ELF-1 (cell line): Measurements from ENCODE around the gene MRC1.
A peak's percentile ranks its signal among the peaks of the same experiment; 100 is the strongest.

ENCODE experiments used
- DNase-seq: peaks from one replicate; pipeline ENCODE4 v3.0.0-alpha.2; 2016; ENCODE audit warnings: low read depth, low spot score

Gene MRC1

DNA sequence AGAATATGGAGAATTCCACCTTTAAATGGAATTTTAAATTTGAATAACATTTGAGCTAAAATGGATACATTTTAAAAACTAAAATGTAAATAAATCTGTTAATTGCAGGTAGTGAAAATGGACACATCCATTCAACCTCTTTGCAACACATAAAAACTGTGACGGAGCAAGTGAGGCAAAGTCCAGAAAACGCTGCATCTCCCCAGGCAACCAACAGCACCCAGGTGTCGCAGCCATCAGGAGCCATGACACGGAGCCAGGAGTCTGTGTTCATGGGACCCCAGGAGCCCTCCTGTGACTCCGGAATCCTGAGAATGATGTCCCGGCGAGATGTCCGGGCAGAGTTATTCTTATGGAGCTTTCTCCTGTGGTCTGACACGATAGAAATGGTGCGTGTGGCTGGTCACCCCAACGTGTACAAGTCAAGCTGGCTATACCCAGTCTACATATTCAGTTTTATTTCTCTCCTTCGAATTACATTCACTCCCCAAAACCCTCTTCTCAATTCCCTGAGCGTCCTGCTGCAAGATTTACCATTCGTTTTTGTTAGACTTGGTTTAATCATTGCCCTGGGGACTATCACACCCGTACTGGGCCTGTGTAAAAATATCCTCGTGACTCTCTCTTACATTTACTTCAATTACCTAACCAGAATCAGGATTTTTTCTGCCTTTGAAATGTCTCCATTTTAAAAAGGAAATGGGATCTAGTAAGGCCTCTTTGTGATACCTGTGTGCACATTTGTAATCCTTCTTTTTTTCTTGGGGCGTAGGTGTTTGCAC lies 13.1 kb upstream of the MRC1 start:
- no peak for DNase-seq

DNA sequence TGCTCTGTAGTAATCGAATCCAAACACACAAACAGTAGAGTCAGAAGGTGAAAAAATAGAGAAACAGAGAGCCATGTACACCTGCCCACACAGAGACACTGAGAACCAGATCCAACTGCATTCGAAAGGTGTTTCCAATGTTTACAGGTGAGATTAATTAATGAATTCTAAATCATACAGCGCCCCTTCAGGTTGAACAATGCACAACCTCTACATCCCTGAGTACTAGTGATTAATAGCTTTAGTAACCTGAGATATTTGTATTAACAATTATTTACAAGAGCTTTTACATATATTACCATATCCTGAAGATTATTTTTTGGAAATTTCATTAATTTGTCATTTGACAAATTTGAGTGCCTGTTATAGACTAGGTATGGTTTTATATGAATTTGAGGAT lies 7.6 kb upstream of the MRC1 start:
- DNase-seq, result no peak

DNA sequence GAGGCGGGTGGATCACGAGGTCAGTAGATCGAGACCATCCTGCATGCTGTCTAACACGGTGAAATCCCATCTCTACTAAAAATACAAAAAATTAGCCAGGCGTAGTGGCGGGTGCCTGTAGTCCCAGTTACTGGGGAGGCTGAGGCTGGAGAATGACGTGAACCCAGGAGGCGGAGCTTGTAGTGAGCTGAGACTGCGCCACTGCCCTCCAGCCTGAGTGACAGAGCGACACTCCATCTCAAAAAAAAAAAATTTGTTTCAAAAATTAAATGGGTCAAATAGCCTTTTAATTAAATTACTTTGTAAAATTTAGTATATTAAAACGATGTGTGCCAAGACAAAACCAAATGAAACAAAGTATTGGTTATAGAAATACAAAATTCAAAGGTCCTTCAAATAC lies 6.8 kb upstream of the MRC1 start:
- no peak for DNase-seq

DNA sequence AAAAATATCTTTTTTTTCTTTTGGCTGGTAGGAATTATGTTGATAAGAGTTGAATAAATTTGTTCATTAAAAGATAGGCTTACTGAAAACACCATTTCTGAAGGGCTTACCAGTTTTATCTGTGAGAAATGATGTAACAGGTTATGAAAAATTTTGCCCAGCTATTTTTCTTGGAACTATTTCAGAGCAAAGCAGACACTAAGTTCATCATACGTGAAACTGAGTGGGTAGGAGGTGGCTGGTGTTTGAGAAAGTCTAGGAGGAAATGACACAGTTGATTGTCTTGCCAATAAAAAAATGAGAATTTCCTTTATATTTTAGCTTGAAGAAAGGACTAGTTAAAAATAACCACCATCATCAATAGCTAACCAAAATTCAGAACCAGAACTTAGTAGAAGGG lies 6.2 kb upstream of the MRC1 start:
- DNase-seq, result no peak

DNA sequence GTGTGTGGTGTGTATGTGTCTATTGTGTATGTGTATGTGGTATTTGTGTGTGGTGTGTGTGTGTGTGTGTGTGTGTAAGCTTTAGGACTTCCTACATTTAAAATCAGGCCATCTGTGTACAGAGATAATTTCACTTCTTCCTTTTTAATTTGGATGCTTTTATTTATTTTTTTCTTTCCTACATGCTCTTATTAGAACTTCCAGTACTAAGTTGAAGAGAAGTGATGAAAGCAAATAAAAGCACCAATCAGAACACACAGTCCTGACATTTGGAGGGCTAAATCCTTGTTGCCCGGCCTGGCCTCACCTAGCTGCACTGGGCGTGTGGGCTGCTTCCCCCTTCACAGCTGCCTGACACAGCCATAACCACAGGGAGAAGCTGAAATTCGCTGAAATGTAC lies 3.8 kb upstream of the MRC1 start:
- DNase-seq, result no peak

DNA sequence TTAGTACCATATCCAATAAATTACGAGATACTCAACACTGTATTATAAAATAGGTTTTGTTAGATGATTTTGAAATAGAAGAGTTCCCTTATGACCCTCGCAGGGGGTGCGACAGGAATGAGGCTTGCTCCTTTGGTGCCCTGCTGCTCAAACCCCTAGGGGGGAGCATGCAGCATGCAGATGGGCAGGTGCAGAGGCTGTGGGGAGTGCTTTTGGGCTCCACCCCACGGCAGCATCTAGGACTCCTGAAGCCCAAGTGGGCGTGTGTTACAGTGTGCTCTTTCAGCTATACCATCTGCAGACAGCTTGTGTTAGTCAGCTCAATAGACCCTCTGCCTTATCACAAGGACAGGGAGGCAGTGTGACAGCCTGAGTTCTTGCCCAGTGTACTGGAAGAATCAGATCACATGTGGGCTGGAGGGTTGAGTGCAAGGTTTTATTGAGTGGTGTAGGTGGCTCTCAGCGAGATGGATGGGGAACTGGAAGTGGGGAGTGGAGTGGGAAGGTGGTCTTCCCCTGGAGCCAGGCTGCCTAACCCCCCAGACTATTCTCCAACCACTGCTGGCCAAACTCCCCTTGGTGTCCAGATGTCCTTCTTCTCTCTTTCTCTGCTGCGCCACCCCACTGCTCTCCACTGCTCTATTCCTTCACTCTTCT lies 3.1 kb upstream of the MRC1 start:
- peak; percentile 38 for DNase-seq

DNA sequence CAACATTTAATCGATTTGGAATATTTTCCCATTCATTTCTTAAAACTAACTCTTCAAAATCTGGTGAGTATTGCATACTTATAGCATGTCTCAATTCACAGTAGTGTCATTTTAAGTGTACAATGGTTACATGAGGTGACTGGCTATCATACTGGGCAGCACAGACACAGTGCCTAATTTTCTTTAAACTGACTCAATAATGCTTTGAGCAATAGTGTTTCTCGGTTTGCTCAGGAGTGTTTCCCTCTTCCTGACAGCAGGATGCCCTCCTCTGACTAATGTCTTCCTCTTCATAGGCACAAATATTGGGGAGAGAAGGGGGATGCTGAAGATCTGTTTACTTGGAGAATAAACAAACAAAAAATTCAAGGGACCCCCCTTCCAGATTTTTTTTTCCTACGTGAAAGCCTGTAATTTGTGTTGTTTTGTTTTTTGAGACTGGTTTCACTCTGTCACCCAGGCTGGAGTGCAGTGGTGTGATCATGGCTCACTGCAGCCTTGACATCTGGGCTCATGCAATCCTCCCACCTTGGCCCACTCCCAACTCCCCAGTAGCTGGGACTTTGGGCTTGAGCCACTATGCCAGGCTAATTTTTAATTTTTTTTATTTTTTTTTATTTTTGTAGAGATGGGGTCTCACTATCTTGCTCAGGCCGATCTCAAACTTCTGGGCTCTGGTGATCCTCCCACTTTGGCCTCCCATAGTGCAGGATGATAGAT lies 2.2 kb downstream of the MRC1 start:
- DNase-seq, result no peak

DNA sequence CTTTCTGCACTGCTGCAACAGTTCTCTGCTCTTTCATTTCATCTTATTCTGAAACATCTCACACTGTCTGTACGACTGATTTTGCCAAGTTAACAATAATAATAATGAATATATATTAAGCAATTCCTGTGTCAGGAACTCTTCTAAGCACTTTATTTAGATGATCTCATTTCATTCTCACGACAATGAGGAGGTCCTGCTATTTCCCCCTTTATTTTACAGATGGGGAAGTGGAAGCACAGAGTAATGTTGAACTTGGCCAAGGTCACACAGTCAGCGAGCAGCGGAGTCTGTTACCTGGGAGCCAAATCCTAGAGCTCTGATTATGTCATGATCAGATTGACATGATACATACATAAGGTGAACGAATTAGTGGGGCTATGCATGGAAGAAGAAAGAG lies 5.8 kb downstream of the MRC1 start:
- DNase-seq, result no peak

DNA sequence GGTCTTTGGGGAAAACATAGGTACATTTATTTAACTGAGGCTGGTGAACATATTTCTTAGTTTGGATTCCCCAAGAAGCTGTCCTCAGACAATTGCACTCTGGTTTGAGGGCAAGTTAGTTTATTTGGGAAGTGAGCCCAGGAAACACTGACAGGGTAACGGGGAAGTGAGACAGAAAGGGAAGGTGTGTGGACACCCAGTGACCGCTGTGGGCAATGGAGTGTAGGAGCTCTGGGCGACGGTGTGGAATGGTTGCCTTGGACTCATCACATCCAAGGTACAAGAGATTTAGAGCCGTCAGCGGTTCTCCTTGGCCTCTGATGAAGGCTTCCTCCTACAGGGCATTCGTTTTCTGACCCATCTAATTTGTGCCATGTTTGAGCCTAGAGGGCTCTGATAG lies 7.1 kb downstream of the MRC1 start:
- DNase-seq, result no peak

DNA sequence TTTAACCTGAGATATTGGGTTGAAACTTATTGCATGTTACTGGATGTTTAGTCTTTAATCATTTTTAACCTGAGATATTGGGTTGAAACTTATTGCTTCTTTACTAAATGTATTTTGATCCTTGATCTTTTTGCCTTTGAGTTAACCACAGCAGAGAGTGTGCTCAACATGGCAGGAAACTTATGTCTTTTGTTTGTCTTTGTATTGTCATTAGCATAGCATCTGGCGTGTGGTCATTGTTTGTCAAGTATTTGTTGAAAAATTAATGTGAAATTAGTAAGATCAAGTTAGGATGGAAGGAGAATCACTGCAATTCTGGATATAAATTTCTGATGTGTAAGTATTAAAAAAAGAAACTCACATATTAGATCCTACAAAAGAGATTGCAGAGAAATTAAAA lies 8.2 kb downstream of the MRC1 start:
- no peak for DNase-seq

DNA sequence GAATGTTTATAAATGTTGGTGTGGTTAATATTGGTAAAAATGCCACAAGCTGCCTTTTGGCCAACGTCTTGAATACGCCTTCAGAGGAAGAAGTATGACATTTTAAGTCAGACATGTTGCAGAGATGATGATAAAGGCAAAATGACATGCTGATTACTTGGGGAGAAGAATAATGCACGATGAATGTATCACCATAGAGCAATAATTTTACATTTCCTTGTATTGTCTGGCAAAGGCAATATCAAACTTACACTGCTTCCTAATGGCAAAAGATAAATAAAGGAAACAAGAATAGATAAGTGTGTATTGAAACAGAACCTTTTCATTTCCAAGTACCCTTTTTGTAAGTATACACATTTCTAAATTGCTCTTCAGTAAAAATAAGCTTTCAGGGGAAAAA lies 8.6 kb downstream of the MRC1 start:
- no peak for DNase-seq

DNA sequence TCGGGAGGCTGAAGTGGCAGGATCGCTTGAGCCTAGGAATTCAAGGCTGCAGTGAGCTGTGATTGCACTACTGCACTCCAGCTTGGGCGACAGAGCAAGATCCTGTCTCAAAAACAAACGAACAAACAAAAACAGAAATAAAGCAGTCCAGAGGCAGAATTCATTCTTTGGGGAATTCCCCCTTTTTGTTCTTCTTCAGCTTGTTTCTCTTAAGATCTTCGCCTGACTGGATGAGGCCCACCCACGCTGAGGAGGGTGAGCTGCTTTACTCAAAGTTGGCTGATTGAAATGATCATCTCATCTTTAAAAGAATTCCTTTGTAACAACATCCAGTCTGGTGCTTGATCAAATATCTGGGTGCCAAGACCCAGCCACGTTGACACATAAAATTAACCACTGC lies 10.7 kb downstream of the MRC1 start:
- DNase-seq, result no peak

DNA sequence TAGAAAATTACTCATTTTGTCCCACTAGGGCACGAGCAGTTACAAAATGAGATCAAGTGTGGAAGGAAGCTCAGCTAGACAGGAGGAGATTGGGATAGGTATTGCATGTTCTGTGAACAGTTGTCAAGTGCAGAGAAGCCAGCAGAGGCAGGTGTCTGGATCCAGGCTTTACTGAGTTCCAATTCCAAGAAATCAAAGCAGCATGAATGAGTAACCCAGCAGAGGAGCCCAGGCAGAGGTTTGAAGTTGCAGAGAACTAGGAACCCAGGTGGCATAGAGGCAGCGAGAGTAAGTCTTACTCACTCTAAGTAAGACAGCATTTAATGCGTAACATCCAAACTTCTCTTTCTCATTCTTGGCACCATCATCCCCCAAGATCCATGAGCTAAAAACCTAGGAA lies 11.8 kb downstream of the MRC1 start:
- no peak for DNase-seq

DNA sequence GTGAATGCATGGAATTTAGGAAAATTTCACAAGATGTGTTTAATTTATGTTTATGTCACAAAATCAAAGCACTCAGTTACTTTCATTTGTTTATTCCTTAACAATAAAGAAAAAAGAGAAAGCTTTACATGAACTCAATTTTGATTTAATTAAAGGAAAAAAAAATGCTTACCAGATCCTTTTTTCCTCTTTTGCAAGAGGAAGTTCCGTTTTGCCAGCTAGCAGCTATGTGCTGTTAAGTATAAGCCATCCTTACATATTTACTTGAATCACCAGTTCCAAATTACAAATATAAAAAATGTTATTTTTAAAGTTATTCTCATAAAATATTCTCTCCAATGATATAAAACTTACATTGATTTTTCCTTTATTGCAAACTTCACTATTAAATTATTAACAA lies 12.7 kb downstream of the MRC1 start:
- no peak for DNase-seq

DNA sequence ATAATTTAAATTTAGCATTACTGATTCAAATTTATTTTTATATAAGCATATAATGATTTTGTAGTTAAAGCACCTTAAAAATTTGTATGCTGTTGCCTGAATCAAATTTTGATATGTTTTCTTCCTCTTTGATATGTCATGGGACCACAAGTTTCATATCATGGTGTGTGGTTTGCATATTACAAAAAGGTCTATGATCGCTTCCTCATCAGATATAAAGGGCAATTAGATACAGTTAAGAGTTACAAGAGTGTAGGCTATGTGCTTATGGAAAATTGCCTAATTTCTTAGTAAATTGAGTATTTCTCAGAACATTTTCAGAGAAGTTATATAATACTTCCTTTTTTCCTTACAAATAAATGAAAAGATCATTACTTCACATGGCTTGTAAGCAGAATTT lies 22.2 kb downstream of the MRC1 start:
- no peak for DNase-seq

DNA sequence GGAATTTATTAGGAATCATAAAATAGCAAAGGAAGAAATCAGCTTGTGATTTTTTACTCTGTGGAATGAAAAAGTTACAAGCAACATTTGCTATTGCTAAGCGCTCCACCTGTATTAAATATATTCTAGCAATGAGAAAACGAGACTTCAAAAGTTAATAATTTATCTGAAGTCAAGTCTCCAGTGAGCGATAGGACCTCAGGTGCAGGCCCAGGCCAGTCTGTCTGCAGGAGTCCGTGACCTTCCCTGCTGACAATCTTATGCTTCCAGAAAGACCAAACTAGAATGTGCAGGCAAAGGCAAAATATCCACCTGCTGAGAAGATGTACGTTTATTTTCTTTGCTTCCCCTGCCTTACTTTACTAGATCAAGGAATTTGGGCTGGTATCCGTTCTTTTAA lies 22.7 kb downstream of the MRC1 start:
- no peak for DNase-seq

DNA sequence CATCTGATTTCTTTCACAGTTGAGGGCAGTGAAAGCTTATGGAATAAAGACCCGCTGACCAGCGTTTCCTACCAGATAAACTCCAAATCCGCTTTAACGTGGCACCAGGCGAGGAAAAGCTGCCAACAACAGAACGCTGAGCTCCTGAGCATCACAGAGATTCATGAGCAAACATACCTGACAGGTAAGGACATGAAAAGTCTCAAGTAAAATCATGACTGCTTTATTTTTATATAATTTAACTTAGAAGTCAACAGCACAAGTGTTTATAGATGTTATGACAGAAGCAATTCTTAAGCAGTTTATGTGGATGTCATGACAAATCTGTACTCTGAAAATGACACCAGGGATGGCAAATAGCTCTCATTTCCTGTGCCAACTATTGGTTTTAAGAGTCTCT lies 24.5 kb downstream of the MRC1 start:
- DNase-seq, result no peak

DNA sequence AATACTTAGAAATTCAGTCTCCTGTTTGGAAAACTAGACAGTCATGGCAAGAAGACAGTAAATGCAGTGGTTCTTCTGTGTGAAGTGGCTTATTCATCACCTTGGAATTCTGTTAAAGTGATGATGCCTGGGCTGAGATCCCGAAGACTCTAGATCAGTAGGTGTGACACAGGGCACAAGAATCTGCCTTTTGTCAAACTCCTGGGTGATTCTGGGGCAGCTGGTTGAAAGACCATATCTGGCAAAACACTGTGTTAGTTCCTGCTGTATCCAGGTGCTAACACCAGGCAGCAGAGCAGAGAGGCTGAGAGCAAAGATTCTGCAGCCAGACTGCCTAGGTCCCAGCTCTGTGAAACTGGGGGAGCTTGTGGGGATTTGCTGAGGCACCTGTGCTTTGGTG lies 26.5 kb downstream of the MRC1 start:
- peak; percentile 78 for DNase-seq

DNA sequence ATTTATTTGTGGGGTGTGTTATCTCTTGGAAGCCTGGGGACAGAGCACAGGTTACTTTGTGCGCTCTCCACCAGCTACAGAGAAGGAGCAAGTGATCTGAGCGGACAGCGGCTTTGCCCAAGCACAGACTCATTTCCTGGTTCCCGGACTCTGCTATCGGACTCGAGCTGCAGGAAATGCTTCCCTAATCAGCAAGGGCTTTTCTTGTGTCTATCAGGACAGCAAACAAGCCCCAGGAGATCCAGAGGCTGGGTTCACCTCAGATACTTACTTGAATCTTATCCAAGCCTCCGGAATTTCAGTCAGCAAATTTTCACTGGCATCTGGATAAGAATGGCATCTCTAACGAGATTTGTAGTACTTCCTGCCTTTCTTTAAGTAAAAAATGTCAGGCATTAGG lies 27.8 kb downstream of the MRC1 start:
- peak; percentile 79 for DNase-seq

DNA sequence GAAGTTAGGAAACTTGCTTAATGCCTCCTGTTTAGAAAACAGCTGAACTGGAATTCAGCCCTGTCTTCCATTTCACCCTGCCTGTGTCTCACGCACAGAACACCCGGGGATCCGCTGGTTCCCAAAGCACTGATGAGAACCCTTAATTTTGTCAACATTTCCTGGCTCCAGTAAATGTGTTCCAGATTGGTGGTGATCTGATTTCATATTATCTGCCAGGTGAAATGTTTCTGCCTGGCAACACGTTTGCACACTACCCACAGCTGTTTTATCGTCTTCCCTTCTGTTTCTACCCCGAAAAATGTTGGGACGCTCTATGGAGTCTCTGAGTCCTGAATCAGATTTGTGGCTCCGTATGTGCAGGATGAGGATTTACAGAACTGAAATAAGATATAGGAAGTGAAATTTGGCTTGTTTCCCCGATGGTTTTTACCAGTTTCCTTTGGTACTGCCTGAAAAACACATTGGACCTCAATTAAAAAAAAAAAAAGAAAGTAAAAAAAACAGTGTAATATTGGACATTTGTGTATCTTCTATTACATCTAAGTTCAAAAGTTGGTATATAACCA lies 29.0 kb downstream of the MRC1 start:
- DNase-seq, result no peak

DNA sequence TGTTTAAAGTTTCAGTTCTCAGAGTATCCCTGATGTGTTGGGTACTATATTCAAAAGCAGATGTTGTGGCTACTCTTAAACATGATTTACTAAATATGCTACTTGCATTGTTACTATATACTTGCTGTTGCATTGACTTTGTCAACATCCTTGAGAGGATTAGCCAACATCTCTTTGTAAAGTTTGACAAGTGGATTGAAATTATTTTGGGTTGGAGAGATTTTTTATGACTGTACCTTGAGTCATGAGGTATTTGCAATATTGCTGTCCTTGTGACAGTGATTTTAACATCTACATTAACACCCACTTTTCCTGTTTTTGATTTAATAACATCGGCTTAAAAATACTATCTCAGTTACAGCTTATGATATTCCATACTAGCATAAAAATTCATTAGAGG lies 31.9 kb downstream of the MRC1 start:
- no peak for DNase-seq

DNA sequence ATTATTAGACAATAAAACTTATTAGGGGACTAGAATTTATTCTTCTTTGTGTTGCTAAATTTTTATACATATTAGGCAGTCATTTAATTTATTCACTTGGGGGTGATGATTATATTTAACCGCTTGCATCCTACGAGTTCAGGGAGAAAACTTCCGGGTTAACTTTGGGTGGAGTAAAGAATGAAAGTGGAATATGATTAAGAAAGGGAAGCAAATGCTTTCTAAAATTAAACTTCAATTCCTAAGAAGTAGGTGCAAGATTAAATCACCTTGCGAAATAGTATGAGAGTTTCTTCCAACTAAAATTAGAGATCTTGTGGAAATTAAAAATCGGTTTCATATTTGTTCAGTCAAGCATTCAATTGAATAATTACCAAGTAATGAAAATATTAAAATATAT lies 33.5 kb downstream of the MRC1 start:
- no peak for DNase-seq
